Endothelial cell of umbilical vein (primary cell): ENCODE measurements around the gene NAP1L5.

ENCODE experiments used
- CTCF ChIP-seq, 2 donors: IDR thresholded peaks; 1 replicate in 1 of 2; 2 replicates in 1 of 2; pipeline ENCODE4 v1.5.1; 2011; ENCODE audit warnings: low read length in 2 of 2, mild to moderate bottlenecking in 2 of 2, moderate library complexity in 2 of 2, control low read depth in 1 of 2, inconsistent platforms in 1 of 2, low read depth in 1 of 2; ENCODE audit not compliant: insufficient read depth in 1 of 2; ENCODE audit errors: extremely low read depth in 1 of 2
- FOS ChIP-seq: IDR thresholded peaks from 2 replicates; pipeline ENCODE4 v1.6.1; 2011; ENCODE audit warnings: mild to moderate bottlenecking, low read length, moderate library complexity, borderline replicate concordance; ENCODE audit not compliant: insufficient read depth
- JUN ChIP-seq: IDR thresholded peaks from 2 replicates; pipeline ENCODE4 v1.6.1; 2011; ENCODE audit warnings: borderline replicate concordance, low read depth; ENCODE audit not compliant: insufficient read length, insufficient read depth
- MYC ChIP-seq: IDR thresholded peaks from one replicate; pipeline ENCODE4 v1.6.1; 2011; ENCODE audit warnings: mild to moderate bottlenecking, low read depth, low read length
- POLR2A ChIP-seq: IDR thresholded peaks from 2 replicates; pipeline ENCODE4 v1.6.1; 2012; ENCODE audit warnings: low read depth, mild to moderate bottlenecking, control low read depth, low read length
- POLR2AphosphoS5 ChIP-seq: IDR thresholded peaks from 2 replicates; pipeline ENCODE4 v1.6.1; 2012; ENCODE audit warnings: low read depth, mild to moderate bottlenecking, control low read depth, low read length, moderate library complexity; ENCODE audit not compliant: insufficient read depth
- TF ChIP-seq, protein P1 (sequence below): IDR thresholded peaks from 2 replicates; pipeline ENCODE4 v1.6.1; 2011; ENCODE audit not compliant: insufficient read depth, insufficient read length

DNA sequence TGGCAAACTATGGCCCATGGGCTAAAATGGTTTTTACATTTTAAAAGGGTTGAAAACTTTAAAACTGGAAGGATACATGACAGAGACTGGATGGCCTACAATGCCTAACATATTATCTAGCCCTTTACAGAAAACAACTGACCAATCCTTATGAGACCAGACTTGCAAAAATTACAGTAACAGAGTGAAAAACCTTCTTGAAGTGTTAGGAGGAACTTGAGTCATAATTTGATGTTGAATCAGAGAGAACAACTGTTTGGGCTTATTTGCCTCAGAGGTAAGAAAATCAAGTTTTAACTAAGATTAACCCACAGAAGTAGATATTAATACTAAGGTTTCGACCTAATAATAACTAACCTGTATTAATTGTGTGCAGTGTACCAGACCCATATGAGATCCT is 12.4 kb upstream of the NAP1L5 start:
- TF ChIP-seq POLR2AphosphoS5 (no peak), CTCF (IDR thresholded peaks at IDR 0.05; ENCODE audit: extremely low read depth in 1 of 2, insufficient read depth in 1 of 2, low read depth in 1 of 2, low read length in 2 of 2) (no peak), JUN (no peak), POLR2A (no peak), MYC (no peak), FOS (no peak)
- TF ChIP-seq, protein P1, sequence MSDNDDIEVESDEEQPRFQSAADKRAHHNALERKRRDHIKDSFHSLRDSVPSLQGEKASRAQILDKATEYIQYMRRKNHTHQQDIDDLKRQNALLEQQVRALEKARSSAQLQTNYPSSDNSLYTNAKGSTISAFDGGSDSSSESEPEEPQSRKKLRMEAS, result no peak
